ENCODE measurements around the gene ATPAF2.

DNA sequence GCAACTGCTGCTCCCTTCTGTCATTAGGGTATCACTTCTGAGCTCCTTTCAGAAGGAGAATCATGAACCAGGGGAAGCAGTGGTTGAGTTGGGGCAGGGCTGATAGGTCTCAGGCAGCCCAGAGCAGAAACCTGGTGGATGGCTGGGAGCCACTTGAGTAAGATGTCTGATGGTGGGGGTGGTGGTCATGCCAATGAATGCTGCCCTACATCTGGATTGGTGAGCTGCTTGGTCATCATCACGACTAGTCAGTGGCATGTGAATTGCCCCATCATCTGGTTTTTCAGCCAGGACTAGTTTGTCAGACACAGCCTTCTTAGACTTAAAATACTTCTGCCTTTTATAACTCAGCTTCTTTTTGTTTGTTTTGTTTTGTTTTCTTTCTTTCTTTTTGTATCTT lies 2.8 kb upstream of the ATPAF2 start:
- TF ChIP-seq, protein P1, sequence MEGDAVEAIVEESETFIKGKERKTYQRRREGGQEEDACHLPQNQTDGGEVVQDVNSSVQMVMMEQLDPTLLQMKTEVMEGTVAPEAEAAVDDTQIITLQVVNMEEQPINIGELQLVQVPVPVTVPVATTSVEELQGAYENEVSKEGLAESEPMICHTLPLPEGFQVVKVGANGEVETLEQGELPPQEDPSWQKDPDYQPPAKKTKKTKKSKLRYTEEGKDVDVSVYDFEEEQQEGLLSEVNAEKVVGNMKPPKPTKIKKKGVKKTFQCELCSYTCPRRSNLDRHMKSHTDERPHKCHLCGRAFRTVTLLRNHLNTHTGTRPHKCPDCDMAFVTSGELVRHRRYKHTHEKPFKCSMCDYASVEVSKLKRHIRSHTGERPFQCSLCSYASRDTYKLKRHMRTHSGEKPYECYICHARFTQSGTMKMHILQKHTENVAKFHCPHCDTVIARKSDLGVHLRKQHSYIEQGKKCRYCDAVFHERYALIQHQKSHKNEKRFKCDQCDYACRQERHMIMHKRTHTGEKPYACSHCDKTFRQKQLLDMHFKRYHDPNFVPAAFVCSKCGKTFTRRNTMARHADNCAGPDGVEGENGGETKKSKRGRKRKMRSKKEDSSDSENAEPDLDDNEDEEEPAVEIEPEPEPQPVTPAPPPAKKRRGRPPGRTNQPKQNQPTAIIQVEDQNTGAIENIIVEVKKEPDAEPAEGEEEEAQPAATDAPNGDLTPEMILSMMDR (IDR thresholded peaks at IDR 0.05): no peak
- TF ChIP-seq POLR2AphosphoS5 (IDR thresholded peaks at IDR 0.05) (no peak), POLR2A (IDR thresholded peaks at IDR 0.05) (no peak), EP300 (IDR thresholded peaks at IDR 0.05) (no peak)

All from gastroesophageal sphincter (tissue), 3 donors.